DOHH2 (cell line): Measurements from ENCODE around the gene ITPK1.

Experiments used
- H3F3A ChIP-seq: fragments of 200-600 bp; sonication (generic), shearing (Covaris generic); 2 replicates; pipeline ENCODE4 v1.6.0; 2016; ENCODE audit warnings: antibody characterized with exemption, mild to moderate bottlenecking; ENCODE audit not compliant: control insufficient read depth, insufficient read depth
- H3K27ac ChIP-seq: fragments of 200-600 bp; sonication (generic); 2 replicates; pipeline ENCODE4 v1.5.1; 2014; ENCODE audit warnings: low read depth, mild to moderate bottlenecking, low read length, moderate library complexity
- H3K27me3 ChIP-seq: fragments of 200-600 bp; sonication (generic); 2 replicates; pipeline ENCODE4 v1.6.1; 2014; ENCODE audit warnings: mild to moderate bottlenecking, low read length, mixed read lengths; ENCODE audit not compliant: control insufficient read depth
- H3K36me3 ChIP-seq: fragments of 200-600 bp; sonication (generic); 2 replicates; pipeline ENCODE4 v1.6.1; 2014; ENCODE audit warnings: mild to moderate bottlenecking, low read length, moderate library complexity, mixed read lengths; ENCODE audit not compliant: control insufficient read depth
- H3K4me1 ChIP-seq: fragments of 200-600 bp; sonication (generic); 2 replicates; pipeline ENCODE4 v1.6.1; 2014; ENCODE audit warnings: mild to moderate bottlenecking, low read length, mixed read lengths; ENCODE audit not compliant: control insufficient read depth
- H3K4me2 ChIP-seq: fragments of 200-600 bp; sonication (generic); 2 replicates; pipeline ENCODE4 v1.6.0; 2014; ENCODE audit warnings: mild to moderate bottlenecking, low read length, moderate library complexity
- H3K4me3 ChIP-seq: fragments of 200-600 bp; sonication (generic); 2 replicates; pipeline ENCODE4 v1.5.1; 2014; ENCODE audit warnings: mild to moderate bottlenecking, low read length, mixed read lengths
- H3K79me2 ChIP-seq: fragments of 200-600 bp; sonication (generic); 2 replicates; pipeline ENCODE4 v1.6.1; 2014; ENCODE audit warnings: mild to moderate bottlenecking, low read length, mixed read lengths; ENCODE audit not compliant: control insufficient read depth
- H3K9me2 ChIP-seq: fragments of 200-600 bp; sonication (generic); replicated peaks from 2 replicates; pipeline ENCODE4 v1.6.1; 2014; ENCODE audit warnings: mild to moderate bottlenecking, low read length, mixed read lengths; ENCODE audit not compliant: control insufficient read depth
- H3K9me3 ChIP-seq: fragments of 200-600 bp; sonication (generic); 2 replicates; pipeline ENCODE4 v1.6.1; 2014; ENCODE audit warnings: antibody characterized with exemption, low read length, mixed read lengths; ENCODE audit not compliant: control insufficient read depth, insufficient read depth
- H4K20me1 ChIP-seq: fragments of 200-600 bp; sonication (generic); 2 replicates; pipeline ENCODE4 v1.6.0; 2014; ENCODE audit warnings: low read depth, mild to moderate bottlenecking, antibody characterized with exemption, low read length, moderate library complexity; ENCODE audit not compliant: control insufficient read depth, insufficient read depth
- EZH2phosphoT487 ChIP-seq: fragments of 200-600 bp; sonication (generic); IDR thresholded peaks from 2 replicates; pipeline ENCODE4 v1.6.1; 2017; ENCODE audit warnings: borderline replicate concordance, mild to moderate bottlenecking, antibody characterized with exemption, low read length, moderate library complexity, mixed read lengths
- TF ChIP-seq, protein P1 (sequence below): fragments of 200-600 bp; sonication (generic); IDR thresholded peaks from one replicate; pipeline ENCODE4 v1.5.1; 2014; ENCODE audit warnings: antibody characterized with exemption, mild to moderate bottlenecking, low read depth, low read length; ENCODE audit not compliant: poor library complexity, severe bottlenecking

The ITPK1 gene

DNA sequence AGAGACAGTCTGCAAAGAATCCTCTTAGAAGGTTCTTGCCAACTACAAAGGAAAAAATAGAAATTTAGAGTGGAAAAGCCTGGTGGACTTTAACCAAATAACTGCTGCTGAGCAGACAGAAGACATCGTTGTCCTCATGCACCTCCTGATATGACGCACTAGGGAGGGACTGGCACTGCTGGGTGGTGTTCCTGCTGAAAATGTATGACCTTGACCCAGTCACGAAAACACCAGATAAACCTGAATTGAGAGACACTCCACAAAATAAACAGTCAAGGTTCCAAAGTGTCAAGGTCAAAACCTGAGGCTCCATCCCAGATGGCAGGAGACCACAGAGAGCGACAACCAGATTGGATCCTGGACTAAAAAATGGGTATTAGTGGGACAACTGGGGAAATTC is 130.8 kb downstream of the ITPK1 start:
- Histone ChIP-seq H3K4me1 (peaks cover 8% of the 10 kb centered on the region), H3K27ac (no peak overlapping the region), H3K9me3 (peaks cover 15% of the 10 kb centered on the region), H3F3A (no peaks in the 10 kb centered on the region), H3K36me3 (peaks cover 3% of the 10 kb centered on the region; the same call in 1 of the 2 replicates), H3K9me2 (no peaks in the 10 kb centered on the region), H3K79me2 (no peaks in the 10 kb centered on the region), H3K4me2 (no peak overlapping the region), H4K20me1 (no peaks in the 10 kb centered on the region), H3K27me3 (no peaks in the 10 kb centered on the region), H3K4me3 (no peak overlapping the region)
- TF ChIP-seq, protein P1, sequence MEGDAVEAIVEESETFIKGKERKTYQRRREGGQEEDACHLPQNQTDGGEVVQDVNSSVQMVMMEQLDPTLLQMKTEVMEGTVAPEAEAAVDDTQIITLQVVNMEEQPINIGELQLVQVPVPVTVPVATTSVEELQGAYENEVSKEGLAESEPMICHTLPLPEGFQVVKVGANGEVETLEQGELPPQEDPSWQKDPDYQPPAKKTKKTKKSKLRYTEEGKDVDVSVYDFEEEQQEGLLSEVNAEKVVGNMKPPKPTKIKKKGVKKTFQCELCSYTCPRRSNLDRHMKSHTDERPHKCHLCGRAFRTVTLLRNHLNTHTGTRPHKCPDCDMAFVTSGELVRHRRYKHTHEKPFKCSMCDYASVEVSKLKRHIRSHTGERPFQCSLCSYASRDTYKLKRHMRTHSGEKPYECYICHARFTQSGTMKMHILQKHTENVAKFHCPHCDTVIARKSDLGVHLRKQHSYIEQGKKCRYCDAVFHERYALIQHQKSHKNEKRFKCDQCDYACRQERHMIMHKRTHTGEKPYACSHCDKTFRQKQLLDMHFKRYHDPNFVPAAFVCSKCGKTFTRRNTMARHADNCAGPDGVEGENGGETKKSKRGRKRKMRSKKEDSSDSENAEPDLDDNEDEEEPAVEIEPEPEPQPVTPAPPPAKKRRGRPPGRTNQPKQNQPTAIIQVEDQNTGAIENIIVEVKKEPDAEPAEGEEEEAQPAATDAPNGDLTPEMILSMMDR, result no peak
- no peak for TF ChIP-seq EZH2phosphoT487

DNA sequence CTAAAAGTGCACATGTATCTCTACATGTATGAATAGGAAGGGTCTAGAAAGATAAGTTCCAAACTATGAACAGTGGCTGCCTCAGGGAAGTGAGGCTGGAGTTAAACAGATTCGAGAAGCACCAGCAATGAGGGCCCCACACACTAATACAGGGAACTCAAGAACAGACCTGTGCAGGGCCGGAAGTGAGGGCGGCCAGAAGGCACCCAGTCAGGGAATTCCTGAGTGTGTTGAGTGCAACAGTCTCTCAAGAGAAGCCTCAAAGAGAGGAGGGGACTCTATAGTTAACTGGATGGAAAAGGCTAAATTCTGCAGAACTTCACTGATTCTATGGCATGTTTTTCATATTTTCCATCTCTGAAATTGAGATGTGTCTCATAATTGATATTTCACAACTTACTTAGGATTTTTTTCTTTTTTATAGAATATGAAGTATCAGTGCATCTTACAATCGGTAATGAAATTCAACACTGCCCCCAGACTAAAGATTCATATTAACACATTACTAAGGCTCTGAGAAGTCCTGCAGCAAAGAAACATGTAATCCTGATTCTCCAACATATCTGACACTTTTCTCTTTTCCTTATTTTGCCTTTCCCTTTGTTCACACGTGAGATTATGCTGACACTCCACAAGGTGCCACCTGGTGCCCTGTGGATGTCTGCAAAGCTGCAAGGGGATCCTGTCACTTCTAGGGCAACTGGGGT is 131.5 kb downstream of the ITPK1 start:
- H3K9me2 ChIP-seq, result no peaks in the 10 kb centered on the region
- H3F3A ChIP-seq, result no peaks in the 10 kb centered on the region
- no peaks in the 10 kb centered on the region for H3K79me2 ChIP-seq
- H4K20me1 ChIP-seq, result no peaks in the 10 kb centered on the region
- H3K36me3 ChIP-seq, result peaks cover 3% of the 10 kb centered on the region; the same call in 1 of the 2 replicates
- H3K27me3 ChIP-seq, result no peaks in the 10 kb centered on the region
- H3K4me2 ChIP-seq, result no peak overlapping the region
- no peak overlapping the region for H3K27ac ChIP-seq
- no peak for TF ChIP-seq EZH2phosphoT487
- TF ChIP-seq, protein P1, result no peak
- H3K4me3 ChIP-seq, result no peak overlapping the region
- H3K4me1 ChIP-seq, result peaks cover 14% of the 10 kb centered on the region
- H3K9me3 ChIP-seq, result peaks cover 22% of the 10 kb centered on the region

DNA sequence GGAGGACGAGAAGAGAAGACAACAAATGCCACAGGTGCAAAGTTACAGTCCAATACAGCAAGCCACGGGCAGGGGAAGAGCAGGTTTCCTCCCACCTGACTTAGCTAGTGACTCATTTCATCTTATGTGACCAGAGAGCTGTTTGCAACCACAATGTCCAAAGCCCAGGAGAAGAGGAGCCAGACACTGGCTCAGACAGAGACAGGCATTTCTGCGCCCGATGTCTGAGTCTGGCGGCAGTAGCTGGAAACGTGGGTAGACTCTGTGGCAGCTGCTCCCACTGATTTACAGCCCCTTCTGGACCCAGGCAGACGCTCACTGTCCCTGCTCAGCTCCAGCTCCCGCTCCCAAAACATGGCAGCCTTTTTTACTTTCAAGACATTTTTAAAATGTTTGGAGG is 132.8 kb downstream of the ITPK1 start:
- no peak overlapping the region for H3K4me2 ChIP-seq
- H3K79me2 ChIP-seq, result no peaks in the 10 kb centered on the region
- no peaks in the 10 kb centered on the region for H3K9me2 ChIP-seq
- no peak overlapping the region for H3K27ac ChIP-seq
- H3K4me1 ChIP-seq, result peaks cover 14% of the 10 kb centered on the region
- no peaks in the 10 kb centered on the region for H4K20me1 ChIP-seq
- no peaks in the 10 kb centered on the region for H3K27me3 ChIP-seq
- peaks cover 34% of the 10 kb centered on the region for H3K9me3 ChIP-seq
- H3K36me3 ChIP-seq, result peaks cover 3% of the 10 kb centered on the region; the same call in 1 of the 2 replicates
- TF ChIP-seq EZH2phosphoT487, result no peak
- TF ChIP-seq, protein P1, result no peak
- no peaks in the 10 kb centered on the region for H3F3A ChIP-seq
- H3K4me3 ChIP-seq, result no peak overlapping the region
